ENCODE results near the gene LAMC3.

LAMC3 gene

GRCh38 chr9:130972957-130973685 is 35.9 kb upstream of the LAMC3 start:
- POLR2A ChIA-PET: no interaction called here

DNA sequence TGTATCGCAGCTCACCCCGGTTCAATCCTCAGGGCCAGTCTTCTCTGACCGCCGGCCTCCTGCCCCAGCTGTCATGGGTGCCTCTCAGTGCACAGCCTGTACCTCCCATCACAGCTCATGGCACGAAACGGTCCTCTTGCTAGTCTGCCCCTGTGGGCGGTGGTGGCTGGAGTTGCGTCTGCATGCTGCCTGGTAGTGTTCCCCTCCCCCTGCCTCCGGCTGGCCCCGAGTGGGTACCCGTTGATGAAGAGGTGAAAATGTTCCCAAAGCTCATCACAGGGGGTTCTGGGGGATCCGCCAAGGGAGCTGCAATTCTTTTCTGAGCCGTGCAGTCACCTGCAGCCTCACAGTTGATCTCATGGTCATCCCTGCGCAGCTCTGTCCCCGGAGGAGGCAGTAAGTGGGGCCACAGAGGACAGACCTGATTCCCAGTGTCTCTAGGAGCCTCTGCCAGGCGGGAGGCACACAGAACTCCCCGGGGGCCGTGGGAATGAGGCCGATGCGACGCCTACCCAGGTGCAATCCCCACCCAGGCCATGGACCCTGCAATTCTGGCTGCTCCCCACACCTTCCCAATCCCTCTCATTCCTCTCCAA is 35.2 kb upstream of the LAMC3 start:
- POLR2A ChIA-PET: no interaction called here
- Histone ChIP-seq H3K4me1 (ENCODE audit: control extremely low read depth in 1 of 4, control insufficient read depth in 4 of 4, insufficient read depth in 4 of 4, low read length in 3 of 4) (no peaks in the 10 kb centered on the region), H3K27me3 (replicated peaks in 2 of 5; ENCODE audit: control insufficient read depth in 4 of 5, insufficient read depth in 5 of 5, low read length in 4 of 5) (peaks cover 0 to 13% (median 0%) of the 10 kb centered on the region in 5 experiments), H3K27ac (ENCODE audit: insufficient read depth in 1 of 2, low read depth in 1 of 2, low read length in 2 of 2, poor library complexity in 1 of 2, severe bottlenecking in 2 of 2) (no peak overlapping the region), H3K36me3 (ENCODE audit: control insufficient read depth in 4 of 4, insufficient read depth in 4 of 4, low read length in 3 of 4) (no peaks in the 10 kb centered on the region), H3K9me3 (ENCODE audit: control extremely low read depth in 1 of 5, control insufficient read depth in 4 of 5, insufficient read depth in 2 of 5, low read depth in 1 of 5, low read length in 4 of 5) (no peaks in the 10 kb centered on the region), H3K4me3 (ENCODE audit: control insufficient read depth in 1 of 7, extremely low read depth in 1 of 7, insufficient read depth in 4 of 7, low read depth in 2 of 7, low read length in 6 of 7) (no peak overlapping the region)
- no peak for DNase-seq
- CTCF ChIA-PET: interaction anchor here (0.7 to 1.7 kb wide), 3 partner anchors 11 to 104 kb away, joined by 3 to 6 read pairs (median 5); no protein-coding TSS in a partner anchor
- 82% methylated on average over 15 of the region's 21 CpGs for WGBS (ENCODE audit: insufficient coverage)

More at GRCh38 chr9:130972957-130973685, 35.9 kb upstream of the LAMC3 start:
- Histone ChIP-seq H3K4me1 (ENCODE audit: control extremely low read depth in 1 of 4, control insufficient read depth in 4 of 4, insufficient read depth in 4 of 4, low read length in 3 of 4) (no peaks in the 10 kb centered on the region), H3K27me3 (replicated peaks in 2 of 5; ENCODE audit: control insufficient read depth in 4 of 5, insufficient read depth in 5 of 5, low read length in 4 of 5) (peaks cover 0 to 13% (median 0%) of the 10 kb centered on the region in 5 experiments), H3K27ac (ENCODE audit: insufficient read depth in 1 of 2, low read depth in 1 of 2, low read length in 2 of 2, poor library complexity in 1 of 2, severe bottlenecking in 2 of 2) (no peak overlapping the region), H3K9me3 (ENCODE audit: control extremely low read depth in 1 of 5, control insufficient read depth in 4 of 5, insufficient read depth in 2 of 5, low read depth in 1 of 5, low read length in 4 of 5) (no peaks in the 10 kb centered on the region), H3K4me3 (ENCODE audit: control insufficient read depth in 1 of 7, extremely low read depth in 1 of 7, insufficient read depth in 4 of 7, low read depth in 2 of 7, low read length in 6 of 7) (no peak overlapping the region), H3K36me3 (ENCODE audit: control insufficient read depth in 4 of 4, insufficient read depth in 4 of 4, low read length in 3 of 4) (no peaks in the 10 kb centered on the region)
- 94% methylated on average over 19 of the region's 19 CpGs for WGBS (ENCODE audit: insufficient coverage)
- DNase-seq: no peak
- CTCF ChIA-PET: interaction anchor here (1.7 kb wide), 1 partner anchor 11 kb away, joined by 6 read pairs; no protein-coding TSS in a partner anchor

GRCh38 chr9:130974697-130975096 is 34.3 kb upstream of the LAMC3 start:
- no peak overlapping the region for H3K27ac ChIP-seq (ENCODE audit: insufficient read depth in 1 of 2, low read depth in 1 of 2, low read length in 2 of 2, poor library complexity in 1 of 2, severe bottlenecking in 2 of 2)
- peaks cover 0 to 13% (median 0%) of the 10 kb centered on the region in 5 experiments for H3K27me3 ChIP-seq (replicated peaks in 2 of 5; ENCODE audit: control insufficient read depth in 4 of 5, insufficient read depth in 5 of 5, low read length in 4 of 5)
- H3K4me3 ChIP-seq (ENCODE audit: control insufficient read depth in 1 of 7, extremely low read depth in 1 of 7, insufficient read depth in 4 of 7, low read depth in 2 of 7, low read length in 6 of 7): no peak overlapping the region
- ChIA-PET CTCF (interaction anchor here (1.4 to 1.7 kb wide), 2 partner anchors 12 to 105 kb away, joined by 5 to 6 read pairs; no protein-coding TSS in a partner anchor), POLR2A (no interaction called here)
- H3K4me1 ChIP-seq (ENCODE audit: control extremely low read depth in 1 of 4, control insufficient read depth in 4 of 4, insufficient read depth in 4 of 4, low read length in 3 of 4): peaks cover 0 to under 1% (median 0%) of the 10 kb centered on the region in 4 experiments
- DNase-seq: no peak
- 96% methylated on average over 5 of the region's 5 CpGs for WGBS (ENCODE audit: insufficient coverage)
- no peaks in the 10 kb centered on the region for H3K36me3 ChIP-seq (ENCODE audit: control insufficient read depth in 4 of 4, insufficient read depth in 4 of 4, low read length in 3 of 4)
- H3K9me3 ChIP-seq (ENCODE audit: control extremely low read depth in 1 of 5, control insufficient read depth in 4 of 5, insufficient read depth in 2 of 5, low read depth in 1 of 5, low read length in 4 of 5): no peaks in the 10 kb centered on the region

GRCh38 chr9:130975156-130975555 is 33.8 kb upstream of the LAMC3 start:
- Histone ChIP-seq H3K9me3 (ENCODE audit: control extremely low read depth in 1 of 5, control insufficient read depth in 4 of 5, insufficient read depth in 2 of 5, low read depth in 1 of 5, low read length in 4 of 5) (no peaks in the 10 kb centered on the region), H3K27me3 (replicated peaks in 2 of 5; ENCODE audit: control insufficient read depth in 4 of 5, insufficient read depth in 5 of 5, low read length in 4 of 5) (peaks cover 0 to 13% (median 0%) of the 10 kb centered on the region in 5 experiments), H3K4me1 (ENCODE audit: control extremely low read depth in 1 of 4, control insufficient read depth in 4 of 4, insufficient read depth in 4 of 4, low read length in 3 of 4) (peaks cover 0 to 5% (median 2%) of the 10 kb centered on the region in 4 experiments), H3K27ac (ENCODE audit: insufficient read depth in 1 of 2, low read depth in 1 of 2, low read length in 2 of 2, poor library complexity in 1 of 2, severe bottlenecking in 2 of 2) (no peak overlapping the region), H3K4me3 (ENCODE audit: control insufficient read depth in 1 of 7, extremely low read depth in 1 of 7, insufficient read depth in 4 of 7, low read depth in 2 of 7, low read length in 6 of 7) (no peak overlapping the region), H3K36me3 (ENCODE audit: control insufficient read depth in 4 of 4, insufficient read depth in 4 of 4, low read length in 3 of 4) (no peaks in the 10 kb centered on the region)
- WGBS (ENCODE audit: insufficient coverage): 98% methylated on average over 5 of the region's 5 CpGs
- no peak for DNase-seq
- CTCF ChIA-PET: interaction anchor here (1.4 to 1.7 kb wide), 2 partner anchors 13 to 105 kb away, joined by 5 to 6 read pairs; no protein-coding TSS in a partner anchor
- POLR2A ChIA-PET: no interaction called here

DNA sequence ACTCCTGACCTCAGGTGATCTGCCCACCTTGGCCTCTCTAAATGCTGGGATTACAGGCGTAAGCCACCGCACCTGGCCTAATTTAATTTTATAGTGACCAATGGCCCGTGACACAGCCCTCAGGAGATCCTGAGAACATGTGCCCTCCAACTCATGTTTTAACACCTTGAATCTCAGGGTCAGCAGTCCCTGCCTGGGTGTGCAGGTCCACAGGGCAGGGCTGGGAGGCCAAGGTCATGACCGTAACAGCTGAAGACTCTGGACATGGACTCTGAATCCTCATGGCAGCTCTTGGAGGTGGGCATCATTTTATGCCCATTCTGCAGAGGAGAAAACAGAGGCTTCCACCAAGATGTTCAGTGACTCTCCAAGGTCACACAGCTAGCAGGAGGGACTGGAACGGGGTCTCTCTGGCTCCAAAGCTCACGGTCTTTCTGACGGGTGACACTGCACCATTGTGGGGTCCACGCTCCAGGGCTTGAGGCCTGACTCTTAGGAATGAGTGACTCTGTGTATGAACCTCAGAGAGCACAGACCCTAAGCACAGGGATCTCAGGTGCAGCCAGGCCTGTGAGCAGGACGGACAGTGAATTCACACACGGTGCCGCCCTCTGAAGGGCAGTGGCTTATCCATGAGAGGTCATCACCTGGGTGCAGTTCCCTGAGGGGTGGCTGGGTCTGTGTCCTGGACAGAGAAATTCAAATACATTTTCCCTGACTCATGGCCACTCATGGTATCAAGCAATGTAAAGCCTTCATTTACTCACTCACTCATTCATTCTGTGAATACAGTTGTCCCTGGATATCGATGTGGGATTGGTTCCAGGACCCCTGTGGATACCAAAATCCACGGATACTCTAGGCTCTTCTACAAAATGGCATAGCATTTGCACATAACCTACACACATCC is 32.8 kb upstream of the LAMC3 start:
- WGBS (ENCODE audit: insufficient coverage): 95% methylated on average over 12 of the region's 13 CpGs
- H3K4me1 ChIP-seq (ENCODE audit: control extremely low read depth in 1 of 4, control insufficient read depth in 4 of 4, insufficient read depth in 4 of 4, low read length in 3 of 4): peaks cover 0 to 16% (median 11%) of the 10 kb centered on the region in 4 experiments
- no peak overlapping the region for H3K4me3 ChIP-seq (ENCODE audit: control insufficient read depth in 1 of 7, extremely low read depth in 1 of 7, insufficient read depth in 4 of 7, low read depth in 2 of 7, low read length in 6 of 7)
- POLR2A ChIA-PET: interaction anchor here (1.1 kb wide), 1 partner anchor 12 kb away, joined by 3 read pairs; no protein-coding TSS in a partner anchor
- H3K9me3 ChIP-seq (ENCODE audit: control extremely low read depth in 1 of 5, control insufficient read depth in 4 of 5, insufficient read depth in 2 of 5, low read depth in 1 of 5, low read length in 4 of 5): no peaks in the 10 kb centered on the region
- CTCF ChIA-PET: interaction anchor here (0.6 kb wide), 2 partner anchors 111 to 1698 kb away, joined by 3 to 4 read pairs; no protein-coding TSS in a partner anchor
- no peaks in the 10 kb centered on the region for H3K36me3 ChIP-seq (ENCODE audit: control insufficient read depth in 4 of 4, insufficient read depth in 4 of 4, low read length in 3 of 4)
- peaks cover 0 to 13% (median 0%) of the 10 kb centered on the region in 5 experiments for H3K27me3 ChIP-seq (replicated peaks in 2 of 5; ENCODE audit: control insufficient read depth in 4 of 5, insufficient read depth in 5 of 5, low read length in 4 of 5)
- DNase-seq: no peak
- no peak overlapping the region for H3K27ac ChIP-seq (ENCODE audit: insufficient read depth in 1 of 2, low read depth in 1 of 2, low read length in 2 of 2, poor library complexity in 1 of 2, severe bottlenecking in 2 of 2)

DNA sequence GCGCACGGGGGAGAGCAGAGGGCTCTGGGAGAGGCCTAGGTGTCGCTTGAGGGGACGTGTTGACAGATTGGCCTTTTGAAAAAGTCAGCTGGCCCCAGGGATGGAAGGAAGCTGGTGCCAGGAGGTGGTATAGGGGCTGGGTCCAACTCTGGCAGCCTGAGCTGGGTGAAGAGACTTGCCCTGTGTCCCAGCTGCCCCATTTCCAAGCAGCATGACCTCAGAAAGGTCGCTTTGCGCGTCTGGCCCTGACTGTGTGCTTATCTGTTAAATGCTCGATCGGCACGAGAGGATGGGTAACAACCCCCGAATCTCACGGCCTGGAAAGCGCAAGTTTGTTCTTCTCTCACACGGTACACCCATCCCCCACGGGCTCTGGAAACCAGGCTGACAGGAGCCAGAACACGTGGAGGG is 31.2 kb upstream of the LAMC3 start:
- WGBS (ENCODE audit: insufficient coverage): 94% methylated on average over 15 of the region's 16 CpGs
- Histone ChIP-seq H3K9me3 (ENCODE audit: control extremely low read depth in 1 of 5, control insufficient read depth in 4 of 5, insufficient read depth in 2 of 5, low read depth in 1 of 5, low read length in 4 of 5) (no peaks in the 10 kb centered on the region), H3K4me3 (ENCODE audit: control insufficient read depth in 1 of 7, extremely low read depth in 1 of 7, insufficient read depth in 4 of 7, low read depth in 2 of 7, low read length in 6 of 7) (no peak overlapping the region), H3K27ac (ENCODE audit: insufficient read depth in 1 of 2, low read depth in 1 of 2, low read length in 2 of 2, poor library complexity in 1 of 2, severe bottlenecking in 2 of 2) (no peak overlapping the region), H3K36me3 (ENCODE audit: control insufficient read depth in 4 of 4, insufficient read depth in 4 of 4, low read length in 3 of 4) (no peaks in the 10 kb centered on the region), H3K27me3 (replicated peaks in 2 of 5; ENCODE audit: control insufficient read depth in 4 of 5, insufficient read depth in 5 of 5, low read length in 4 of 5) (peaks cover 0 to 10% (median 0%) of the 10 kb centered on the region in 5 experiments), H3K4me1 (ENCODE audit: control extremely low read depth in 1 of 4, control insufficient read depth in 4 of 4, insufficient read depth in 4 of 4, low read length in 3 of 4) (peaks cover 0 to 24% (median 15%) of the 10 kb centered on the region in 4 experiments)
- ChIA-PET POLR2A (no interaction called here), CTCF (interaction anchor here (1.1 kb wide), 1 partner anchor 21 kb away, joined by 3 read pairs; no protein-coding TSS in a partner anchor)
- no peak for DNase-seq

Data from common myeloid progenitor, CD34-positive (primary cell).